ENCODE results near the gene LSAMP.

LSAMP gene

GRCh38 chr3:116445311-116445841 is at the start of gene LSAMP:
Gene LSAMP, minus strand, starts transcription at chr3:116445487.
- no peak for DNase-seq

- no peak for DNase-seq
Measured at GRCh38 chr3:116492379-116492778, 47.1 kb upstream of the LSAMP start.

- no peak for DNase-seq
Measured at GRCh38 chr3:116483135-116483534, 37.8 kb upstream of the LSAMP start.

- no peak for DNase-seq
Measured at GRCh38 chr3:116476691-116477090, 31.4 kb upstream of the LSAMP start.

- no peak for DNase-seq
Measured at GRCh38 chr3:116474801-116475200, 29.5 kb upstream of the LSAMP start.

- DNase-seq, result no peak
Measured at GRCh38 chr3:116474032-116474780, 28.9 kb upstream of the LSAMP start.

GRCh38 chr3:116473602-116474001 is 28.3 kb upstream of the LSAMP start:
- DNase-seq, result no peak

- no peak for DNase-seq
Measured at GRCh38 chr3:116470605-116471197, 25.4 kb upstream of the LSAMP start.

GRCh38 chr3:116469546-116469945 is 24.3 kb upstream of the LSAMP start:
- no peak for DNase-seq

GRCh38 chr3:116464276-116464798 is 19.1 kb upstream of the LSAMP start:
- DNase-seq, result no peak

GRCh38 chr3:116453666-116454346 is 8.5 kb upstream of the LSAMP start:
- DNase-seq, result no peak

GRCh38 chr3:116449546-116450350 is 4.5 kb upstream of the LSAMP start:
- DNase-seq, result no peak

- no peak for DNase-seq
Measured at GRCh38 chr3:116445990-116446389, 703 bp upstream of the LSAMP start.

GRCh38 chr3:116444819-116445310 is 422 bp downstream of the LSAMP start:
- no peak for DNase-seq

GRCh38 chr3:116444115-116444747 is 1.1 kb downstream of the LSAMP start:
- DNase-seq, result no peak

- DNase-seq, result no peak
Measured at GRCh38 chr3:116443191-116443661, 2.1 kb downstream of the LSAMP start.

GRCh38 chr3:116442331-116443021 is 2.8 kb downstream of the LSAMP start:
- DNase-seq, result no peak

- DNase-seq, result no peak
Measured at GRCh38 chr3:116441652-116442051, 3.6 kb downstream of the LSAMP start.

GRCh38 chr3:116440196-116440595 is 5.1 kb downstream of the LSAMP start:
- no peak for DNase-seq

GRCh38 chr3:116433552-116433951 is 11.7 kb downstream of the LSAMP start:
- DNase-seq, result no peak

- no peak for DNase-seq
Measured at GRCh38 chr3:116432795-116433194, 12.5 kb downstream of the LSAMP start.
